Right atrium auricular region (tissue), 2 donors: Measurements from ENCODE around the gene CDT1. TPM values are rescaled to one million over a fixed set of nuclear protein-coding genes. Genes with fewer than 3 reads are reported as not detected.

Experiments used
- DNase-seq: peaks from one replicate; pipeline ENCODE4 v3.0.0-alpha.2; 2019; ENCODE audit warnings: low spot score
- H3K27ac ChIP-seq, 2 donors: fragments of 200-600 bp; sonication (generic); 1 replicate in 1 of 2; 2 replicates in 1 of 2; pipeline ENCODE4 v1.5.1; 2016 to 2019
- H3K27me3 ChIP-seq, 2 donors: fragments of 200-600 bp; sonication (generic); one replicate each; pipeline versions ENCODE4 v1.5.1 to v1.6.0; 2017 to 2019
- H3K36me3 ChIP-seq: fragments of 200-600 bp; sonication (generic); one replicate; pipeline ENCODE4 v1.5.1; 2016
- H3K4me1 ChIP-seq, 2 donors: fragments of 200-600 bp; sonication (generic); one replicate each; pipeline versions ENCODE4 v1.5.1 to v1.6.0; 2017 to 2019
- H3K4me3 ChIP-seq, 2 donors: fragments of 200-600 bp; sonication (generic); 1 replicate in 1 of 2; 2 replicates in 1 of 2; pipeline ENCODE4 v1.5.1; 2017 to 2019; ENCODE audit warnings: mild to moderate bottlenecking in 1 of 2, moderate library complexity in 1 of 2
- H3K9me3 ChIP-seq, 2 donors: fragments of 200-600 bp; sonication (generic); one replicate each; pipeline ENCODE4 v1.5.1; 2019
- CTCF ChIP-seq, 2 donors: fragments of 200-600 bp; sonication (generic); IDR thresholded peaks; one replicate each; pipeline ENCODE4 v1.5.1; 2019; ENCODE audit warnings: antibody characterized with exemption in 2 of 2
- total RNA-seq, 2 donors: library from RNA; depleted of rRNA; stranded (reverse); fragments of >200 nt; gene quantifications; one replicate each; pipeline ENCODE4 v1.1.0, GENCODE V29; 2016

CDT1 gene
- total RNA-seq, 2 donors from 2014 or later = 0.39 to 1.3 TPM

DNA sequence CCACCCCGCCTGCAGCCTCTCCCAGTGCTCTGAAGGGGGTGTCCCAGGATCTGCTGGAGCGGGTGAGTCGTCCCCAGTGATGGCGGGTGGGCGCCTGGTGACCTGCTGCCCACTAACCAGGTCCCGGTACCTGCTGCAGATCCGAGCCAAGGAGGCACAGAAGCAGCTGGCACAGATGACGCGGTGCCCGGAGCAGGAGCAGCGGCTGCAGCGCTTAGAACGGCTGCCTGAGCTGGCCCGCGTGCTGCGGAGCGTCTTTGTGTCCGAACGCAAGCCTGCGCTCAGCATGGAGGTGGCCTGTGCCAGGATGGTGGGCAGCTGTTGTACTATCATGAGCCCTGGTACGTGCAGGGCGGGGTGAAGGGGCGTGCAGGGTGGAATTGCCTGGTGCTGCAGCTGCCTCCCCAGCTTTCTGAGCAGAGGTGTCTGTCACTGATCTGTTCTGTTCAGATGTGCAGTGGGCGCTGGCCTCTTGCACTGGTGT, 3.6 kb downstream of the CDT1 start:
- Histone ChIP-seq H3K27ac (no peak overlapping the region), H3K4me1 (peaks cover 0 to 46% of the 10 kb centered on the region in 2 donors), H3K9me3 (no peaks in the 10 kb centered on the region), H3K4me3 (no peak overlapping the region), H3K36me3 (peaks cover 10% of the 10 kb centered on the region), H3K27me3 (no peaks in the 10 kb centered on the region)
- TF ChIP-seq CTCF (IDR thresholded peaks at IDR 0.05) = no peak
- DNase-seq = no peak

GRCh38 chr16:88807626-88808453, 4.3 kb downstream of the CDT1 start:
- DNase-seq = no peak
- TF ChIP-seq CTCF (IDR thresholded peaks at IDR 0.05) = no peak
- H3K4me3 ChIP-seq = no peak overlapping the region
- H3K9me3 ChIP-seq = no peaks in the 10 kb centered on the region
- H3K27me3 ChIP-seq = no peaks in the 10 kb centered on the region
- H3K27ac ChIP-seq = no peak overlapping the region
- H3K4me1 ChIP-seq = peaks cover 0 to 46% of the 10 kb centered on the region in 2 donors
- peaks cover 10% of the 10 kb centered on the region for H3K36me3 ChIP-seq

DNA sequence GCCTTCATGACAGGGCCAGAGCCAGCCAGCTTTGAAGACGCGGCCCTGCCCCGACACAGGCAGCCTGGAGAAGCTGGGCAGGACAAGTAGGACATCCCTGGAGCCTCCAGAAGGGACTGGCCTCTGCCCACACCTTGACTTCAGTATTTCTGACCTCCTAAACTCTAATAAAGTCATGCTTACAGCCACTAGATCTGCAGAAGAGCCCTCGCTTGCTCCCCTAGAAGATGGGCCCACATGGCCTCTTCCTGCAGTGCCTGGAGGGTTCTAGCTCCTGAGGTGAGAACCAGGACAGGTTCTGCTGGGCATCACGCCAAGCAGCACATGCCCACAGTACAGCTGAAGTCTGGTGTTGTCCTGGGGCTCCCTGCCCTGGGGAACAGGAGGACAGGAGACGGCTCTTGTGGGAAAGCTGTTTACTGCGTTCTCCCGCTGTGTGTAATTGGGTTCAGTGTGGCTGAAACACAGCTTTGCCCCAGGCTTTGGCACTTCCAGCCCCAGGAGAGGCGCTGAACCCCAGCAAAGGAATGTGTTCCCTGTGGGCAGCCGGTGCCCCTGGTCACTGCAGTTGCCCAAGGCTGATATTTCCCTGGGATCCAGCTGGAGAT, 5.6 kb downstream of the CDT1 start:
- no peak for TF ChIP-seq CTCF (IDR thresholded peaks at IDR 0.05)
- Histone ChIP-seq H3K27ac (no peak overlapping the region), H3K4me1 (peaks cover 0 to 45% of the 10 kb centered on the region in 2 donors)

DNA sequence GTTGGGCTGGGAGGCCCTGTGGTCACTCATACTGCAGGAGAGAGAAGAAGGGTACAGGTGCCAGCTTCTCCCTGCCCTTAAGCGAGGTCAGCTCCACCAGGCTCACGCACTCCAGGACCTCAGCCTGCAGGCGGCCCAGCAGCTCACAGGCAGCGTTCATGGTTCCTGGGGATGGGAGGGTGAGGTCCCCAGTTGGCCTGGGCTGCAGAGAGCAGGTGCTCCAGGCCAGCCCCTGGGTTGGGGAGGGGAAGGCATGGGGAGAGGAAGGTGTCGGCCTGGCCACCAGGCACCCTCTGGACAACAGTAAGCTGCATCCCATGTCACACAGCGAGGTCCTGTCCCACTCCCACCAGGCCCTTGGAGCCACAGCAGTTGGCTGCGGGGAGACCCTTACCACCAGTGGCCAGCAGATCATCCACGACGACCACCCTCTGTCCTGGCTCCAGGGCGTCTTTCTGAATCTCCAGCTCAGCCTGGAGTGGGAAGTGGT, 6.1 kb downstream of the CDT1 start:
- Histone ChIP-seq H3K27me3 (no peaks in the 10 kb centered on the region), H3K9me3 (no peaks in the 10 kb centered on the region), H3K4me1 (peaks cover 0 to 40% of the 10 kb centered on the region in 2 donors), H3K4me3 (no peak overlapping the region), H3K27ac (no peak overlapping the region), H3K36me3 (peaks cover 10% of the 10 kb centered on the region)
- TF ChIP-seq CTCF (IDR thresholded peaks at IDR 0.05) = no peak
- no peak for DNase-seq

More for the DNA sequence above, 5.6 kb downstream of the CDT1 start:
- DNase-seq = no peak
- Histone ChIP-seq H3K27me3 (no peaks in the 10 kb centered on the region), H3K4me3 (no peak overlapping the region), H3K9me3 (no peaks in the 10 kb centered on the region), H3K36me3 (peaks cover 10% of the 10 kb centered on the region)

DNA sequence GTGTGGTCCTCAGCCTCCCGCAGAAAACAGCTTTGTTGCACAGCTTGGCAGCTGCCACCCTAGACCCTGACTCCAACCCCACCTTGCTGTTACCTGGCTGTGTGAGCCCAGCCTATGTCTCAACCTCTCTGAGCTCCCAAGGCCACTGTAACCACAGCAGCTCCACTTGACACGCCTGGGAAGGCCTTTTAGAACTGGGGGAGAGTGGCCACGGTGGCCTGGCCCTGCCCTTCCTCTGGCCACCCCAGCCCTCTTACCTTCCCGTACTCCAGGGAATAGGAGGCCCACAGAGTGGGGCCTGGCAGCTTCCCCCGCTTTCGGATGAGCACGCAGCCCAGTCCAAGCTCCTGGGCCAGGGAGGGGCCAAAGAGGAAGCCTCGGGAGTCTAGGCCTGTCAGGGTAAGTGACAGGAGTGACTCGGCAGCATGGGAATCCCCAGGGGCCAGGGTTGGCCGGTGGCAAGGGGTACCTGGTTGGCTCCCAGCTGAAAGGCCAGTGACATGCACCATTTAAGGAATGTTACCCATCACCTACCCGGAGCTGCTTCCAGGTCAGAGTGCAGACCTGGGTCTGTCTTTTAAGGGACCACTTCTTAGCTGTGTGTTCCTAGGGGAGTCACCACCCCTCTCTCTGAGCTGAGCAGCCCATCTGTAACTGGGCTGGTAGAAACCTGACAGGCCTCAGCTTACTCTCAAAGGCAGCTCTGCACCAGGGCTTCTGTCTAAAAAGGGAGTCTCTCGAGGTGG, 6.8 kb downstream of the CDT1 start:
- Histone ChIP-seq H3K27me3 (no peaks in the 10 kb centered on the region), H3K9me3 (no peaks in the 10 kb centered on the region), H3K36me3 (peaks cover 10% of the 10 kb centered on the region), H3K27ac (peak overlapping the region; percentile 87 to 92), H3K4me1 (peaks cover 0 to 37% of the 10 kb centered on the region in 2 donors), H3K4me3 (peak overlapping the region; percentile 50 to 77)
- no peak for DNase-seq
- no peak for TF ChIP-seq CTCF (IDR thresholded peaks at IDR 0.05)
